ENCODE measurements around the gene TMEM164. TPM values are rescaled to one million over a fixed set of nuclear protein-coding genes. Genes with fewer than 3 reads are reported as not detected.

The TMEM164 gene
- total RNA-seq, 1 donor from 2014 or later: 23.9 TPM

DNA sequence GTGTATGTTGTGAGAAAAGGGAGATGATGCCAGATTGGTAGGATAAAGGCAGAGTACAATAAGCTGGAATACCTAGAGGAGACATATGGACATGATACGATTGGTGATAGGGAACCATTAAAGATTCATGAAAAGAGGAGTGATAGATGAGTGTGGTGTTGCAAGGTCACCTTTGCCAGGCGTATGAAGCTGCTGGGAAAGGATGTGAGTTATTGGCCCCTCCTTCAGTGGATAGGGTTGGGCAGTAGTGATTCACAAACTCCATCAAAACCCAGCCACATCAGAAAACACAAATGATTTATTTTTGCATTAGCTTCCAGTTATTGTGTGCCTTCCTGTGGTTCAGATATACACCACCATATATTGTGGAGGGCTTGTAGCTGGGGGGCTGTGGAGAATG is 34.3 kb downstream of the TMEM164 start:
- no peak for DNase-seq

GRCh38 chrX:110038900-110039299 is 36.0 kb downstream of the TMEM164 start:
- no peak for DNase-seq

- DNase-seq: no peak
Measured at GRCh38 chrX:110041980-110042379, 39.1 kb downstream of the TMEM164 start.

- peak; percentile 33 for DNase-seq
Measured at GRCh38 chrX:110042496-110042895, 39.6 kb downstream of the TMEM164 start.

DNA sequence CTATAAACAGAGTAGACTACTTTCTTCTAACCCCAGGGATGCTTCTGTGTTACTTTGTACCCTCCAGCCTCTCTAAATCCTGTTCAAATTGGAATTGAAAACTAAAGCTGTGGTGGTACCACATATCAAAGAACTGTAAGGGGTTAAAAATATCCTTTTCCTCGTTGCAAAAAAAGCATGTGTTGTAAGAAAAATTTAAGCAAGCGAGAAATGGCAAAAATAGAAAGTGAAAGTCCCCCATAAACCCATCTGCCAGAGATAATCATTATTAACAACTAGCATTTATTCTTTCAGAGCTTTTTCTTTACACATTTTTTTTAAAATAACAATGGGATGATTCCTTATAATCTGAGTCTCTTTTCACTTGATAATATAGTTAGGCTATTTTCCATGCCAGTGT is 40.6 kb downstream of the TMEM164 start:
- no peak for DNase-seq

DNA sequence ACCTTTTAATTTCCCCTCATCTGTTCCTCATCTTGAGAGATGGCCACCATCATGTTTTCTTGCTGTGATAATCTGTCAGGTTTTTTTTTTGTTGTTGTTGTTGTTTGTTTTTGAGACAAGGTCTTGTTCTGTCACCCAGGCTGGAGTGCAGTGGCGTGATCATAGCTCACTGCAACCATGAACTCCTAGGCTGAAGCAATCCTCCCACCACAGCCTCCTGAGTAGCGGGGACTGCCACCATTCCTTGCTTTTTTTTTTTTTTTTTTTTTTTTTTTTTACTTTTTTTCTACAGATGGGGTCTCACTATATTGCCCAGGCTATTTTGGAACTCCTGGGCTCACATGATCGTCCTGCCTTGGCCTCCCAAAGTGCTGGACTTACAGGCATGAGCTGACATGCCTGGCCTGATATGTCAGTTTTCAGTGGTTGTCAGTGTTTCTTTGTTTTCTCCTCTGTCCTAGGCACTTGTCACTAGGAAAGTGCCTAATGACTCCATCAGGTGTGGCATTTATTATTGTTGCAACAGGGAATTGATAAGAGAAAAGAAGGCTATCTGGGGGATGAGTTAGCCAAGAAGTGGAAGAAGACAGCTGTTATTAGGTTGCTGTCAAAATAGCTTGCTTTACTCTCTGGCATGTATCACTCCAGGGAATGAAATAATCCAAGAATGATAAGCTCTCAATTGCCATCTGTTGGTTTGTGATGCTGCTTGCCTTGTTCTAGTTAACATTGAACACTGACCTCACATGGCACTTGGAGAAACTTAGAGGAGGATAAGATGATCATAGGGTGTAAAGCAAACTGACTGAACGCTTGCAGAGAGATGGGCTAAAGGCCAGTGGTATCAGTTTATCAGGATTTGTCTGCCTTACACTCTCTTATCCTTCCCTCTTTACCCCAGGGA is 41.7 kb downstream of the TMEM164 start:
- DNase-seq: peak; percentile 65

DNA sequence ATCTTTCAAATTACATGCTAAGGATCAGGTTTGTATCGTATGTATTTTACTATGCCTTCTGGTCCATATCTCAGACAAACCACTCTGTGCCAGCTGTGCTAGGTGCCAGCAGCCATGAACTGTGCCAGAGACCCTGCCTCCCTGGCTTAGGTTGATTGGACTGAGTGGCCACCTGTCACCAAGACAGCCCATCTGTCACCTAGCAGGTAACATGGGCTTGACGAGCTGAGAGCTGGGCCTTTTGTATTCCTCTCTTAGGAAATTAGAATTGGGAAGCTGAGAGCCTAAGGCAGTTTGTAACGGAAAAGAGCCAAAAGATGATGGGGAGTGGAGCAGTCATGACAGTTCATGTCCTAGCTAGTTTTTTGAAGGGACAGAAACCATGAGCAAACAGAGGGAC is 42.5 kb downstream of the TMEM164 start:
- DNase-seq: no peak

GRCh38 chrX:110046001-110046400 is 43.1 kb downstream of the TMEM164 start:
- no peak for DNase-seq

DNA sequence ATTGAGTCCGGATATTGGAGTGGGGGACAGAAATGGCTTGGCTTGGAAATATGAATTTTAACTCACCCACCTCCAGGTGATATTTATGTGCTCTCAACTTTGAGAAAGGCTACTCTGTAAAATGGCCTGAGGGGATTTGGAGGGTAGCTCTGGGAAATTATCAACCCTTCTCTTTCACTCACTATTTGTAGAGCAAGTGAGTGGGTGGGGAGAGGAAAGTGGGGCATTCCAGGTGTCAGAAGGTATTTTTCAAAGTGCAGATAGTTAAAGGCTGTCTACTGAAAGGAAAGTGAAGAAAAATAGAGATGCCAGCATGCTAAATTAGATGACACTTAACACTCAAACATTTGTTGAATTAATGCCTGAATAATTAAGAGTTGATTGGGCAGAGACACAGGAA is 44.1 kb downstream of the TMEM164 start:
- no peak for DNase-seq

DNA sequence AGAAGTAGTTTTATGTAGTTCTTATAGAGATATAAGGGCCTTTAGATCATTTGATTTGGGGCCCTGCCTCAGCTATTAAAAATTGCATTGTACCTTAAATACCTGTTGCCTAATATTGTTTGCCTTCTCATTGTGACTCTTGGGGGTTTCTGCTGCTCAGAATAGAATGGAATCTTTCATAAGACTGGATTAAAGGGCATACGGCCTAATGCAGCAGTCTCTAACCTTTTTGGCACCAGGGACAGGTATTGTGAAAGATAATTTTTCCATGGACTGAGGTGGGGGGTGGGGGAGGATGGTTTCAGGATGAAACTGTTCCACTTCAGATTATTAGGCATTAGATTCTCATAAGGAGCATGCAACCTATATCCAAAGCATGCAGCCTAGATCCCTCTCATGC is 46.2 kb downstream of the TMEM164 start:
- DNase-seq: no peak

- no peak for DNase-seq
Measured at GRCh38 chrX:110050386-110050785, 47.5 kb downstream of the TMEM164 start.

GRCh38 chrX:110050901-110051300 is 48.0 kb downstream of the TMEM164 start:
- DNase-seq: no peak

- DNase-seq: no peak
Measured at GRCh38 chrX:110051559-110051958, 48.6 kb downstream of the TMEM164 start.

- no peak for DNase-seq
Measured at GRCh38 chrX:110052303-110052702, 49.4 kb downstream of the TMEM164 start.

GRCh38 chrX:110053453-110053852 is 50.5 kb downstream of the TMEM164 start:
- DNase-seq: no peak

DNA sequence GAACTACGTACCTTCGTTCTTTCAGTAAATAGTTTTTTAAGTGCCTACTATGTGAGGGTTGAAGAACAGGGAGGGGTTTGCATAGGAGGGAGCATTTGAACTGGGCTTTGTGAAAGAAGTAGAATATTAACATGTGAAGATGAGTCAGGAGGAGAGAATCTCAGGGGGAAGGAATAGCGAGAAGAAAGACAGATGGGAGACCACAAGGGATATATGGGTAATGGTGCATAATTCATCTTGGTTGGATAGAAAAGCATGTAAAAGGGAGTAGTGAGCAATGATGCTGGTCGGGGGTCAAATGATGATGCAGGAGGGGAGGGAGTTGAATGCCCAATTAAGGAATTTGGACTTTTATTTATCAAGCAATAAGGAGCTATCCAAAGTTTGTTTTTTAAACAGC is 52.7 kb downstream of the TMEM164 start:
- DNase-seq: no peak

- no peak for DNase-seq
Measured at GRCh38 chrX:110056419-110056818, 53.5 kb downstream of the TMEM164 start.

- DNase-seq: no peak
Measured at GRCh38 chrX:110059410-110059809, 56.5 kb downstream of the TMEM164 start.

DNA sequence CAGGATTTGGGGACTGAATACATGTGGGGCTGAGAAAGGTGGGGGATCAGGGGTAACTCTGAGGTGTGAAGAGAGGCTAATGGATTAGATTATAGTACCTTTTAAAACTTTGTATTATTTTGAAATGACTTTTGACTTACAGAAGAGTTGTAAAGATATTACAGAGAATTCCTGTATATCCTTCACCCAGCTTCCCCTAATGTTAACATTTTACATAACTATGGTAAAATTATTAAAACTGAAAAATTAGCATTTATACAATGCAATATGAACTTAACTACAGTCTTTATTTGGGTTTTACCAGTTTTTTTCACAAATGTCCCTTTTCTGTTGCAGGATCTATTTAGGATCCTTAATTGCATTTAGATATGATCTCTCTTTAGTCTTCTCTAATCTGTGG is 57.4 kb downstream of the TMEM164 start:
- no peak for DNase-seq

DNA sequence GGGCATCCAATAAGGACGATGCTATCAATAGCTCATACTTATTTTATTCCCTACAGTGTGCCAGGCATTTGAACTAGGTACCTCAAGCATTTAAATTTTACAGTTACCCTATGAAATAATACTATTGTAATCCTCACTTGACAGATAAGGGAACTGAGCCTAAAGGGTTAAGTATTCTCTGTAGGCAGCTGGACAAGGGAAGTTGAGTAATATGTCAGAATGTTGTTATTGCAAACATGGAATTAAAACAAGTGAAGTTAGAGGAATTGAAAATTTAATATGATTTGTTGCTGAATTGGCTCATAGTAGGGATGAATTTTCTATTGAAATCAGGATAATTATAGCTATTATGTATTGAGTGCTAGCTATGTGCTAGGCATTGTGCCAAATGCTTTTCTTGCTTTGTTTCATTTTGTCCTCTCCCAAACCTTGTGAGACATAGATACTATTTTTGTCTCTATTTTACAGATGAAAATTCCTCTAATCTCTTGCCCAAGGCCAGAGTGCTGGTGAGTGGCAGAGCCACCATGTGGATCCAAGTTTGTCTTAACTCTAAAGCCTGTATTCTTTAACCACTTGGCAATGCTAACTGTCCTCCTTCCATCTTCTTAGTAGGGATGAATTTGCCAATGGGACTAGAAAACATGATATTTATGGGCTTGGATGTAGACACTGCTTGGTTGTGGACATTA is 58.1 kb downstream of the TMEM164 start:
- DNase-seq: no peak

DNA sequence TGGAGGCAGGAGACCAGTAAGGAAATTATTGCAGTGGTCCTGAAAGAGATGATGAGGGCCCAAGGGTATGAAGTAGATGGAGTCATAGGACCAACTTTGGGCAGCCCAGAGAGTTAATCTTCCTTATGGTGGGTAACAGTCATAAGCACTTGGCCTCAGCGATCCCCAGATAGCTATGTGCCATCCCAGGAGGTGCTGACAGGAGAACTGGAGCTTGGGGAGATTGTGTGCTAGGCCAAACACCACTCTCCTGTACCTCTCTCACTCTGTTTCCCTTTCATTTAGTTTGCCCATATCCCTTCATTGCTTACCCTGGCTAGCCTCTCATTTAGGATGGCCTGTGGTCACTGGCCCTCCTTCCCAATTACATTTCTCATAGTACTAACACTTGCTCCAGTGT is 60.0 kb downstream of the TMEM164 start:
- no peak for DNase-seq

- no peak for DNase-seq
Measured at GRCh38 chrX:110066488-110067225, 63.7 kb downstream of the TMEM164 start.

DNA sequence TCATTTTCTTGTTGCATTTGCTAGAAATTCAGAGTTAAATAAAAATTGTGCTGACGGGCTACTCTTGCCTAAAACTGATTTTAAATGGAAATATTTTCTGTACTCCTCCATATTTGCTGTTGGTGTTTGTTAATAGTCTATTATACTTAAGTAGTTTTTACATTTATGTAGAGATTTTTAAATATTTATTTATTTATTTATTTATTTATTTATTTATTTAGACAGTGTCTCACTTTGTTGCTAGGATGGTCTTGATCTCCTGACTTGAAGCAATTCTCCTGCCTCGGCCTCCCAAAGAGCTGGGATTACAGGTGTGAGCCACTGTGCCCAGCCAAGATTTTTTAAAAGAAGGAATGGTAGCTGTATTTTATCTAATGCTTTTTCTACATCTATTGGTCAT is 68.1 kb downstream of the TMEM164 start:
- DNase-seq: no peak

Measured in tongue (tissue), 2 donors.